Measurements from ENCODE around the gene KCNF1. TPM values are rescaled to one million over a fixed set of nuclear protein-coding genes. Genes with fewer than 3 reads are reported as not detected.
A peak's percentile ranks its signal among the peaks of the same experiment; 100 is the strongest.

Gene KCNF1
- total RNA-seq, 1 experiment from 2014 or later = not detected

DNA sequence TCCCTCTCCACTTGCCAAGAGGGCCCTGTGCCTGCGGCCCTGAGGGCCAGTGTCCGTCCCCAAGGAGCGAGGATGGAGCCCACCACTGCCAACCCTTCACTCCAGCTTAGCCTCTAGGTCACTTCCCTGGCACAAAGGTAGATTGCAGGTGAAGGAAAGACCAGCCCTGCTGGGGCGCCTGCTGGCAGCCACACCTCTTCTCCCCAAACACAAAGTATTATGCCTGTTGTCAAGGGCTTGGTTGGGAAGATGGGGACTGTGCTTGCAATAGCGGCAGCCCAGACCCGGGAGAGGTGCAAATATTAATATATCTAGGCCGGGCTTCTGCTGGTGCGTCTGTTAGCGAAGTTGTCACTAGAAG, 7.7 kb downstream of the KCNF1 start:
- no peak for DNase-seq (ENCODE audit: low read depth)

- DNase-seq (ENCODE audit: low read depth) = no peak
These were observed 8.3 kb downstream of the KCNF1 start for GRCh38 chr2:10919771-10920621.

- no peak for DNase-seq (ENCODE audit: low read depth)
These were observed 9.1 kb downstream of the KCNF1 start for GRCh38 chr2:10920764-10921388.

DNA sequence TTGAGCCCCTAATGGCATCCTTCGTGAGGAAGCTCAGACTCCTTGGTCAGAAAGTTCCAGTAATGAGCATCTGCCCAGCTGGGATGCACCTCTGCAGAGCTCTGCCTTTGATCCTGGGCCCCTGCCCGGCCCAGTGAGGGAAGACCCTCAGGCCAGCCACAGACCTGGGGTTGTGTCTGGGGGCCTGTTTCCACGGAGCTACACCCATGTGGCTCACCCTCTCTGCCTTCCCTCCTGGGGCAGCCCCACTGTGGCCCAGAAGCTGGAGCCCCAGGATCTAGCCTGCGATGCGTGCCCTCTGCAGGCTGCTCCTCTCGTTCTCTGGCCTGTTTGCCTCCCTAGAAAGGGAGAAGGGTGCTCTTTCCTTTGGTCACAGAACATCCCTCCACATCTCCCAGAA, 9.8 kb downstream of the KCNF1 start:
- no peak for DNase-seq (ENCODE audit: low read depth)

GRCh38 chr2:10922307-10923007, 10.7 kb downstream of the KCNF1 start:
- no peak for DNase-seq (ENCODE audit: low read depth)

- no peak for DNase-seq (ENCODE audit: low read depth)
These were observed 11.3 kb downstream of the KCNF1 start for GRCh38 chr2:10923008-10923375.

DNA sequence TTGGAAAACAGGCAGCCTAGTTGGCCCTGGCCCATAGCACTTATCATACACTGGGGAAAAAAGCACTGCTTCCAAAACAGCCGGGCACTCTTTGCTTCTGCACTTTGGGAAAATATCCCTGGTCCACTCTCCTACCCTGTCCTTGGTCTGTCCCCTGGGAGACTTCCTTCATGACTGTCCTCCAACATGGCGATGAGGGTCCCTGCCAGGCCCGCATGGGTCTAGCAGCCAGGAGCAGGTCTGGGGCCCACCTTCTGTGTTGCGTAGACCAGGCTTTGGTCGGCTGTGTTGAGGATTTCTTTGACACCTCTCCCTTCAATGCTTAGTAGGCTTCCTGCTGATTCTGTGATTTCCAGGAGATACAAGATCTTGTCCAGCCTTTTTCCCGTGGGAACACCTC, 12.2 kb downstream of the KCNF1 start:
- DNase-seq (ENCODE audit: low read depth) = no peak

DNA sequence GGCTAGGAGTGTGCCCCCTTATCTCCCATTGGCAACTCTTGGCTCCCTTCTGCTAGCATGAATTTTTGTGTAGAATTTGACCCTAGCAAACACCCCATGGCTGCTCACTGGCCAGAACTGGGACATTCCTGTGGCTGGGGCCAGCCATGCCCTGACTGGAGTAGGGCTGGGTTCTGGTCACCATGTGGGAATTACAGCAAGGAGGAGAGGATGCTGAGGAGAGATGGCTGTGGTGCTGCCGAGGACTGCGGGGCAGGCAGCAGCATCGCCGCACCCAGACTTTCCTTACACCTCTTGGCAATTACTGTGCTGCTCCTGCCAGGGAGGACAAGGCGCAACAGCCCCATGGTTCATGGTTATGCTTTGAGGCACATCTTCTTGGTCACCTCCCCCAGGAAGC, 12.7 kb downstream of the KCNF1 start:
- DNase-seq (ENCODE audit: low read depth) = no peak

DNA sequence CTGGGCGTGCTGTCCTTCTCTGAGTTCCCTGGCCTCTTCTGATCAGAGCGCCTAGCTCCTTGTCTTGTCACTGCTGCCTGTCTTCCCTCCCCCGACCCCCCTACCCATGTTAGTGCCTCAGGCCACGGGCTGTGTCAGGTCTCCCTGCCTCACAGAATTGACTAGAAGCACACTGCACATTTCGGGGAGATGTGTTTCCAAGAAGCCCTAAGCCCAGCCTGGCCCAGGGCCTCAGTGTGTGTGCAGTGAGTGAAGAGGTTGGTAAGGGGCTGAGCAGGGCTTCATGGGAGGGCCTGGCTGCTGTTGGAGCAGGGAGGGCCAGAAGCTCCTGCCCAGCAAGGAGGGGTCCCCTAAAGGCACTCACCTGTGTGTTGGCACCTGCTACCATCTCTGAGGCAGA, 13.1 kb downstream of the KCNF1 start:
- DNase-seq (ENCODE audit: low read depth) = no peak

GRCh38 chr2:10926191-10926820, 14.6 kb downstream of the KCNF1 start:
- no peak for DNase-seq (ENCODE audit: low read depth)

- no peak for DNase-seq (ENCODE audit: low read depth)
These were observed 19.2 kb downstream of the KCNF1 start for GRCh38 chr2:10930721-10931516.

DNA sequence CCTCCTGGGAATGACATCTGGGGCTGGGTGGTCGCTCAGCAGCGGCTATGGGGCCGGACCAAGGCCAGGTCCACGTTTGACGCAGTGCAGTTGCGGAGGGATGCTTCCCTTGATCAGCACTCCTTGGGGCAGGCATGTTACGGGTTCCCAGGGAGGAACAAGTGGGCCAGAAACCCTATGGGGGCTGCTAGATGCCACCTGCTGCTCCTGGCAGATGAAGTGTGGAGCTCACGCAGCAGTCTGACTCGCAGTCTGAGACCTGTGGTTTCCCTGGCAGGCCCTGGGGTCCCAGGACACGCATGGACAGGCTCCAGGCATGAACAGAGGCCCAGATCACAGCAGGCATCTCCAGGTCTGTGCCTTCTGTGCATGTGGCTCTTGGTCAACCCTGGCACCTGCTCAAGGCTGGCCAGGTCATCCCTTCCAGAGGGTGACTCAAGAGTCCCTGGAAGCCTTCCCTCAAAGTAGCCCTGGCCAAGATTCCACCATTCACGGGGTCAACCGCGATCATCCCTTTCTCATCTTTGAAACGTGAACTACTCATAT, 20.0 kb downstream of the KCNF1 start:
- no peak for DNase-seq (ENCODE audit: low read depth)

- DNase-seq (ENCODE audit: low read depth) = no peak
These were observed 20.8 kb downstream of the KCNF1 start for GRCh38 chr2:10932345-10933151.

GRCh38 chr2:10933700-10934225, 22.0 kb downstream of the KCNF1 start:
- no peak for DNase-seq (ENCODE audit: low read depth)

GRCh38 chr2:10934308-10934978, 22.7 kb downstream of the KCNF1 start:
- no peak for DNase-seq (ENCODE audit: low read depth)

GRCh38 chr2:10934979-10935350, 23.2 kb downstream of the KCNF1 start:
- no peak for DNase-seq (ENCODE audit: low read depth)

GRCh38 chr2:10935366-10935918, 23.7 kb downstream of the KCNF1 start:
- no peak for DNase-seq (ENCODE audit: low read depth)

GRCh38 chr2:10935953-10936942, 24.5 kb downstream of the KCNF1 start:
- peak; percentile 96 for DNase-seq (ENCODE audit: low read depth)
